ENCODE measurements around the gene ARRB2. TPM values are rescaled to one million over a fixed set of nuclear protein-coding genes. Genes with fewer than 3 reads are reported as not detected.

Gene ARRB2
- total RNA-seq, 2 experiments from 2014 or later = 210 to 220 TPM

DNA sequence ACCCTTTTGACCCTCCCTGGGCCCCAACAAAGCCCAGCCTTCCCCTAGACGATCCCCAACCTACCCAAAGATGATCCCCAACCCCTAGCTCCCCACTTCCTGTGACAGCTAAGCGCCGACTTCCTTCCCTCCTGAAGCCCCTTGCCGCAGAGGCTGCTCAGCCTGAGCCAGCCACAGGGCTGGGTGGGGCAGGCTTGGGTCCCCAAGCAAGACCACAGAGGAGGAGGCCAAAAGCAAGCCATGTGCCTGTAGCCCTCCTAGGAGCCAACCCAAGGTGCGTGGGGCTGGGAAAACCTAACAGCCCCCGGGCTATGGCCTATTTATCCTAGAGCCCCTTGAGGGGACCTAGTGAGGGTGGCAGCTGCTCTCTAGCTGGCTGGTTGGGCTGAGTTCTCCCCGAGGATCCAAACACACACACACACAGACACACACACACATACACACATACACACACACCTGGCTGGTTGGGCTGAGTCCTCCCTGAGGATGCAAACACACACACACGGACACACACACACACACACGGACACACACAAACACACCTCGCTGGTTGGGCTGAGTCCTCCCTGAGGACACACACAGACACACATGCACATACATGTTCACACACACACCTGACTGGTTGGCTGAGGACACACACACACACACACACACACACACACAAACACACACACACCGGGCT lies 4.8 kb downstream of the ARRB2 start:
- peaks cover 68% of the 10 kb centered on the region for H3K4me1 ChIP-seq (ENCODE audit: insufficient read depth, low read length)
- H3K9me3 ChIP-seq (ENCODE audit: control insufficient read depth in 1 of 2, insufficient read depth in 1 of 2, low read length in 2 of 2) = no peaks in the 10 kb centered on the region
- intact Hi-C loops (cut with DNase I, micrococcal nuclease) = loop anchor here in 1 of 2 experiments (10.0 kb wide), 1 partner anchor 360 kb away; the partner anchor contains the start of gene ZFP3
- Mint-ChIP-seq H3K9me3 (no peaks in the 10 kb centered on the region), H3K27me3 (no peaks in the 10 kb centered on the region), H3K4me3 (peak overlapping the region; percentile 88), H3K27ac (peak overlapping the region; percentile 95), H3K4me1 (ENCODE audit: low read depth) (peaks cover 50% of the 10 kb centered on the region), H3K36me3 (ENCODE audit: low read depth) (peaks cover 51% of the 10 kb centered on the region)
- TF ChIP-seq, protein P1, sequence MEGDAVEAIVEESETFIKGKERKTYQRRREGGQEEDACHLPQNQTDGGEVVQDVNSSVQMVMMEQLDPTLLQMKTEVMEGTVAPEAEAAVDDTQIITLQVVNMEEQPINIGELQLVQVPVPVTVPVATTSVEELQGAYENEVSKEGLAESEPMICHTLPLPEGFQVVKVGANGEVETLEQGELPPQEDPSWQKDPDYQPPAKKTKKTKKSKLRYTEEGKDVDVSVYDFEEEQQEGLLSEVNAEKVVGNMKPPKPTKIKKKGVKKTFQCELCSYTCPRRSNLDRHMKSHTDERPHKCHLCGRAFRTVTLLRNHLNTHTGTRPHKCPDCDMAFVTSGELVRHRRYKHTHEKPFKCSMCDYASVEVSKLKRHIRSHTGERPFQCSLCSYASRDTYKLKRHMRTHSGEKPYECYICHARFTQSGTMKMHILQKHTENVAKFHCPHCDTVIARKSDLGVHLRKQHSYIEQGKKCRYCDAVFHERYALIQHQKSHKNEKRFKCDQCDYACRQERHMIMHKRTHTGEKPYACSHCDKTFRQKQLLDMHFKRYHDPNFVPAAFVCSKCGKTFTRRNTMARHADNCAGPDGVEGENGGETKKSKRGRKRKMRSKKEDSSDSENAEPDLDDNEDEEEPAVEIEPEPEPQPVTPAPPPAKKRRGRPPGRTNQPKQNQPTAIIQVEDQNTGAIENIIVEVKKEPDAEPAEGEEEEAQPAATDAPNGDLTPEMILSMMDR (IDR thresholded peaks at IDR 0.05) = no peak
- H3K27me3 ChIP-seq (ENCODE audit: control insufficient read depth in 1 of 2, insufficient read depth in 2 of 2, low read length in 2 of 2) = no peaks in the 10 kb centered on the region
- POLR2A ChIA-PET = interaction anchor here (0.7 to 2.1 kb wide), 11 partner anchors 11 to 571 kb away, joined by 3 to 10 read pairs (median 6); partner anchors contain the start of genes C17orf107, CXCL16, MED11 and PELP1
- H3K27ac ChIP-seq (ENCODE audit: low read depth in 1 of 2, low read length in 2 of 2) = peak overlapping the region; percentile 66 to 81
- CTCF ChIA-PET = interaction anchor here (0.7 to 1.2 kb wide), 2 partner anchors 75 to 184 kb away, joined by 3 to 5 read pairs; partner anchors contain the start of gene C17orf107
- peaks cover 48% of the 10 kb centered on the region for H3K36me3 ChIP-seq (ENCODE audit: insufficient read depth, low read length)
- ATAC-seq (ENCODE audit: poor library complexity) (peak; percentile 15), DNase-seq (peak; percentile 9 to 84 (median 57))
- peak overlapping the region; percentile 51 for H3K4me3 ChIP-seq (ENCODE audit: low read length)

DNA sequence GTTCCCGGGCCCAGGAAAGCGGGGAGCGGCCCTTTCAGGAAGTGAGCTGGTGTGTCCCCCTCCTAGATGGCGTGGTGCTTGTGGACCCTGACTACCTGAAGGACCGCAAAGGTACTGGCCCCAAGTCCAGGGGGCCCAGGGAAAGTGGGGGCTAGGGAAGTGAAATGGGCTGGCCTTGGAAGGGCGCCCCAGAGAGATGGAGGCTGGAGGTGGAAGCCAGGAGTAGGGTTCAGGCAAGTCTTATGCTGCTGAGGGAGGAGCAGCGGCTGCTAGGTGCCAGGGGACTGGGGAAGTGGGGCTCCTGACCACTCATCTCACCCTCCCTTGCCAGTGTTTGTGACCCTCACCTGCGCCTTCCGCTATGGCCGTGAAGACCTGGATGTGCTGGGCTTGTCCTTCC lies 5.6 kb downstream of the ARRB2 start:
- intact Hi-C loops (cut with DNase I, micrococcal nuclease) = loop anchor here in 1 of 2 experiments (10.0 kb wide), 1 partner anchor 359 kb away; the partner anchor contains the start of gene ZFP3
- POLR2A ChIA-PET = interaction anchor here (0.9 to 2.1 kb wide), 3 partner anchors 14 to 224 kb away, joined by 6 to 10 read pairs (median 7); partner anchors contain the start of genes RNF167 and SLC25A11

DNA sequence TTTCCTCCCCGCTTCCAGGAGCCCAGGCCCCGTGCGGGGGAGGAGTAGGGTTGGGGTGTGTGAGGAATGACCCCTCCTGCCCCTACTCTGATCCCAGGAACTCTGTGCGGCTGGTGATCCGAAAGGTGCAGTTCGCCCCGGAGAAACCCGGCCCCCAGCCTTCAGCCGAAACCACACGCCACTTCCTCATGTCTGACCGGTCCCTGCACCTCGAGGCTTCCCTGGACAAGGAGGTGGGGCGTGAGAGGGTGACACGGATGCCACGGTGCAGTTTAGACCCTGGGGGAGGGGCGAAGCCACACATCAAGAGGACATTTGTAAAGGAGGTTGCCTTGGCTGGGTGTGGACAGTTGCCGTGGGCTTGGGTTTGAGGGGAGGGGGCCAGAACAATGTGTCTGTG lies 7.4 kb downstream of the ARRB2 start:
- no peaks in the 10 kb centered on the region for H3K27me3 Mint-ChIP-seq
- ChIA-PET CTCF (no interaction called here), POLR2A (no interaction called here)
- no peak for ATAC-seq (ENCODE audit: poor library complexity)
- peaks cover 34% of the 10 kb centered on the region for H3K4me1 Mint-ChIP-seq (ENCODE audit: low read depth)
- Histone ChIP-seq H3K27ac (ENCODE audit: low read depth in 1 of 2, low read length in 2 of 2) (peak overlapping the region in 1 of 2 donors; percentile 3), H3K4me1 (ENCODE audit: insufficient read depth, low read length) (peaks cover 55% of the 10 kb centered on the region), H3K27me3 (ENCODE audit: control insufficient read depth in 1 of 2, insufficient read depth in 2 of 2, low read length in 2 of 2) (no peaks in the 10 kb centered on the region), H3K9me3 (ENCODE audit: control insufficient read depth in 1 of 2, insufficient read depth in 1 of 2, low read length in 2 of 2) (no peaks in the 10 kb centered on the region), H3K4me3 (ENCODE audit: low read length) (no peak overlapping the region), H3K36me3 (ENCODE audit: insufficient read depth, low read length) (peaks cover 61% of the 10 kb centered on the region)
- no peak overlapping the region for H3K4me3 Mint-ChIP-seq
- TF ChIP-seq, protein P1 (IDR thresholded peaks at IDR 0.05) = no peak
- intact Hi-C loops (cut with DNase I, micrococcal nuclease) = loop anchor here in 1 of 2 experiments (10.0 kb wide), 1 partner anchor 357 kb away; the partner anchor contains the start of gene ZFP3
- no peaks in the 10 kb centered on the region for H3K9me3 Mint-ChIP-seq
- no peak overlapping the region for H3K27ac Mint-ChIP-seq
- H3K36me3 Mint-ChIP-seq (ENCODE audit: low read depth) = peaks cover 70% of the 10 kb centered on the region
- no peak for DNase-seq

More for the DNA sequence above, 5.6 kb downstream of the ARRB2 start:
- peak overlapping the region; percentile 66 to 81 for H3K27ac ChIP-seq (ENCODE audit: low read depth in 1 of 2, low read length in 2 of 2)
- TF ChIP-seq, protein P1 (IDR thresholded peaks at IDR 0.05) = no peak
- H3K27ac Mint-ChIP-seq = peak overlapping the region; percentile 95
- no peaks in the 10 kb centered on the region for H3K27me3 ChIP-seq (ENCODE audit: control insufficient read depth in 1 of 2, insufficient read depth in 2 of 2, low read length in 2 of 2)
- ATAC-seq (ENCODE audit: poor library complexity) (no peak), DNase-seq (no peak)
- peak overlapping the region; percentile 7 for H3K4me3 Mint-ChIP-seq
- CTCF ChIA-PET = no interaction called here
- peaks cover 54% of the 10 kb centered on the region for H3K36me3 ChIP-seq (ENCODE audit: insufficient read depth, low read length)
- H3K27me3 Mint-ChIP-seq = no peaks in the 10 kb centered on the region
- H3K4me1 Mint-ChIP-seq (ENCODE audit: low read depth) = peaks cover 44% of the 10 kb centered on the region
- no peak overlapping the region for H3K4me3 ChIP-seq (ENCODE audit: low read length)
- H3K9me3 Mint-ChIP-seq = no peaks in the 10 kb centered on the region
- peaks cover 60% of the 10 kb centered on the region for H3K36me3 Mint-ChIP-seq (ENCODE audit: low read depth)
- peaks cover 68% of the 10 kb centered on the region for H3K4me1 ChIP-seq (ENCODE audit: insufficient read depth, low read length)
- no peaks in the 10 kb centered on the region for H3K9me3 ChIP-seq (ENCODE audit: control insufficient read depth in 1 of 2, insufficient read depth in 1 of 2, low read length in 2 of 2)
